NT2/D1 (cell line): Measurements from ENCODE around the gene CAMK2B.

Source experiments
- YY1 ChIP-seq: IDR thresholded peaks from 2 replicates; pipeline ENCODE4 v1.6.1; 2011; ENCODE audit not compliant: insufficient read length, insufficient read depth
- ZNF274 ChIP-seq: IDR thresholded peaks from 2 replicates; pipeline ENCODE4 v1.6.1; 2011; ENCODE audit warnings: mild to moderate bottlenecking, low read depth, low read length

- TF ChIP-seq ZNF274: no peak
- TF ChIP-seq YY1: no peak
These were observed 50.2 kb downstream of the CAMK2B start for GRCh38 chr7:44275146-44275545.
